OCI-LY1 (cell line): Measurements from ENCODE around the gene OPRM1.

Experiments used
- H2AFZ ChIP-seq: fragments of 200-600 bp; sonication (generic), shearing (Covaris generic); 2 replicates; pipeline ENCODE4 v1.6.0; 2014; ENCODE audit warnings: antibody characterized with exemption, mild to moderate bottlenecking, low read length
- H3F3A ChIP-seq: fragments of 200-600 bp; sonication (generic), shearing (Covaris generic); 2 replicates; pipeline ENCODE4 v1.6.0; 2014; ENCODE audit warnings: mild to moderate bottlenecking, antibody characterized with exemption, low read length, moderate library complexity; ENCODE audit not compliant: insufficient read depth
- H3K27ac ChIP-seq: fragments of 200-600 bp; sonication (generic); 2 replicates; pipeline ENCODE4 v1.5.1; 2014; ENCODE audit warnings: low read length, mixed run types, mild to moderate bottlenecking, low read depth; ENCODE audit not compliant: poor library complexity, severe bottlenecking
- H3K27me3 ChIP-seq: fragments of 200-600 bp; sonication (generic); 2 replicates; pipeline ENCODE4 v1.6.0; 2014; ENCODE audit warnings: antibody characterized with exemption, mild to moderate bottlenecking, low read length, moderate library complexity; ENCODE audit not compliant: insufficient read depth
- H3K36me3 ChIP-seq: fragments of 200-600 bp; sonication (generic); 2 replicates; pipeline ENCODE4 v1.6.1; 2014; ENCODE audit warnings: mild to moderate bottlenecking, antibody characterized with exemption, low read length, moderate library complexity, mixed read lengths; ENCODE audit not compliant: insufficient read depth
- H3K4me1 ChIP-seq: fragments of 200-600 bp; sonication (generic); 2 replicates; pipeline ENCODE4 v1.5.1; 2014; ENCODE audit warnings: mild to moderate bottlenecking, low read length, moderate library complexity; ENCODE audit not compliant: insufficient read depth, severe bottlenecking
- H3K4me2 ChIP-seq: fragments of 200-600 bp; sonication (generic), shearing (Covaris generic); 2 replicates; pipeline ENCODE4 v1.6.1; 2014; ENCODE audit warnings: low read length
- H3K4me3 ChIP-seq: fragments of 200-600 bp; sonication (generic); 2 replicates; pipeline ENCODE4 v1.5.1; 2014; ENCODE audit warnings: low read length, low read depth, mild to moderate bottlenecking, mixed read lengths; ENCODE audit not compliant: poor library complexity, severe bottlenecking
- H3K79me2 ChIP-seq: fragments of 200-600 bp; shearing (Covaris generic); 2 replicates; pipeline ENCODE4 v1.6.1; 2016; ENCODE audit warnings: mixed run types, low read length, mixed read lengths; ENCODE audit not compliant: insufficient read depth
- H3K9ac ChIP-seq: fragments of 200-600 bp; sonication (generic), shearing (Covaris generic); 2 replicates; pipeline ENCODE4 v1.6.1; 2014; ENCODE audit warnings: mild to moderate bottlenecking, low read length, mixed read lengths
- H3K9me2 ChIP-seq: fragments of 200-600 bp; sonication (generic), shearing (Covaris generic); 2 replicates; pipeline ENCODE4 v1.6.1; 2014; ENCODE audit warnings: low read depth, mild to moderate bottlenecking, low read length, mixed read lengths
- H3K9me3 ChIP-seq: fragments of 200-600 bp; shearing (Covaris generic); 2 replicates; pipeline ENCODE4 v1.6.1; 2014; ENCODE audit warnings: low read length, mixed read lengths
- H4K20me1 ChIP-seq: fragments of 200-600 bp; sonication (generic), shearing (Covaris generic); 2 replicates; pipeline ENCODE4 v1.6.0; 2016; ENCODE audit warnings: mild to moderate bottlenecking, low read length; ENCODE audit not compliant: insufficient read depth
- CTCF ChIP-seq: fragments of 200-600 bp; sonication (generic), shearing (Covaris generic); IDR thresholded peaks from 2 replicates; pipeline ENCODE4 v1.5.1; 2017; ENCODE audit warnings: mild to moderate bottlenecking, antibody characterized with exemption, low read length, moderate library complexity, mixed read lengths
- EZH2 ChIP-seq: fragments of 200-600 bp; sonication (generic), shearing (Covaris generic); IDR thresholded peaks from 2 replicates; pipeline ENCODE4 v1.8.0; 2017; ENCODE audit warnings: borderline replicate concordance, mixed run types, mild to moderate bottlenecking, antibody characterized with exemption, low read length, moderate library complexity, mixed read lengths

OPRM1 gene

GRCh38 chr6:154229786-154230185 is 190.7 kb downstream of the OPRM1 start:
- no peaks in the 10 kb centered on the region for H3K79me2 ChIP-seq
- H3K9me3 ChIP-seq, result no peaks in the 10 kb centered on the region
- H2AFZ ChIP-seq, result no peak overlapping the region
- H4K20me1 ChIP-seq, result no peaks in the 10 kb centered on the region
- no peaks in the 10 kb centered on the region for H3K4me1 ChIP-seq
- no peaks in the 10 kb centered on the region for H3K27me3 ChIP-seq
- H3K4me2 ChIP-seq, result 0 out of 2 replicates have a peak overlapping the region, but pooled peaks have one; percentile 34
- H3K9me2 ChIP-seq, result no peaks in the 10 kb centered on the region
- H3K27ac ChIP-seq, result no peak overlapping the region
- no peaks in the 10 kb centered on the region for H3F3A ChIP-seq
- H3K36me3 ChIP-seq, result no peaks in the 10 kb centered on the region
- H3K9ac ChIP-seq, result no peak overlapping the region
- TF ChIP-seq EZH2, result no peak
- TF ChIP-seq CTCF, result no peak
- no peak overlapping the region for H3K4me3 ChIP-seq

GRCh38 chr6:154230393-154230792 is 191.4 kb downstream of the OPRM1 start:
- no peaks in the 10 kb centered on the region for H3K27me3 ChIP-seq
- no peaks in the 10 kb centered on the region for H4K20me1 ChIP-seq
- H3F3A ChIP-seq, result no peaks in the 10 kb centered on the region
- H3K4me1 ChIP-seq, result no peaks in the 10 kb centered on the region
- H3K36me3 ChIP-seq, result no peaks in the 10 kb centered on the region
- no peaks in the 10 kb centered on the region for H3K9me2 ChIP-seq
- H3K4me2 ChIP-seq, result no peak overlapping the region
- no peak overlapping the region for H3K4me3 ChIP-seq
- no peak overlapping the region for H3K9ac ChIP-seq
- no peaks in the 10 kb centered on the region for H3K79me2 ChIP-seq
- no peak for TF ChIP-seq EZH2
- no peak for TF ChIP-seq CTCF
- no peak overlapping the region for H3K27ac ChIP-seq
- H2AFZ ChIP-seq, result no peak overlapping the region
- no peaks in the 10 kb centered on the region for H3K9me3 ChIP-seq

- Histone ChIP-seq H3K4me2 (no peak overlapping the region), H2AFZ (no peak overlapping the region), H3K4me3 (no peak overlapping the region)
These were observed 192.0 kb downstream of the OPRM1 start for GRCh38 chr6:154230910-154231595.

More at GRCh38 chr6:154230910-154231595, 192.0 kb downstream of the OPRM1 start:
- H3K79me2 ChIP-seq, result no peaks in the 10 kb centered on the region
- H3K27ac ChIP-seq, result no peak overlapping the region
- H3K9ac ChIP-seq, result no peak overlapping the region
- no peaks in the 10 kb centered on the region for H3F3A ChIP-seq
- no peaks in the 10 kb centered on the region for H3K27me3 ChIP-seq
- H4K20me1 ChIP-seq, result no peaks in the 10 kb centered on the region
- TF ChIP-seq EZH2, result no peak
- no peak for TF ChIP-seq CTCF
- H3K9me2 ChIP-seq, result no peaks in the 10 kb centered on the region
- no peaks in the 10 kb centered on the region for H3K36me3 ChIP-seq
- no peaks in the 10 kb centered on the region for H3K4me1 ChIP-seq
- no peaks in the 10 kb centered on the region for H3K9me3 ChIP-seq
